GM18505 (cell line): ENCODE measurements around the gene MBD2.
"Not testable (repeated sequence)": the region's sequence is repeated elsewhere in the genome, so short reads cannot be mapped to it uniquely, and the experiment has no call there.

Source experiments
- ATAC-seq: cut with Tn5 transposase; IDR thresholded peaks from one replicate; pipeline ENCODE4 v1.9.1; 2021; ENCODE audit not compliant: unreplicated experiment
- POLR2A ChIP-seq: IDR thresholded peaks from 4 replicates; pipeline ENCODE4 v1.6.1; 2011; ENCODE audit warnings: borderline replicate concordance; ENCODE audit not compliant: insufficient read depth, insufficient read length; ENCODE audit errors: extremely low read depth

MBD2 gene

DNA sequence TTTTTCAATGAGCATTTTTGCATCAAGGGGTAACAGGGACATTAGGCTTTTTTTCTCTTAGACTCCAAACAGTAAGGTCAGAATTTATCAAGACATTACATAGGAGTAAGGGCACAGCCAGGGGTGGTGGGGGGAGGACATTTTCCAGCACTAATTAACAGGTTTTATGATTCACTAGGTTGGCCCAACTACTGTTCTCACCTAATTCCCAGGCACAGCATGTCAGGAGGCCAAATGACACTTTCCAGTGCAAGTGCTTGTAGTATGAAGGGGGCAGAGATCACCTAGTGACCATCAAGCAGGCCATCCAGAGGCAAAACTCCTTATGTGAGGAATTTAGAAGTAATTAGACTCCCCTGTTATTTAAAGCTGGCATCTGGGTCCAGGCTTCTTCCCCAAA is 3.9 kb upstream of the MBD2 start:
- TF ChIP-seq POLR2A = no peak

DNA sequence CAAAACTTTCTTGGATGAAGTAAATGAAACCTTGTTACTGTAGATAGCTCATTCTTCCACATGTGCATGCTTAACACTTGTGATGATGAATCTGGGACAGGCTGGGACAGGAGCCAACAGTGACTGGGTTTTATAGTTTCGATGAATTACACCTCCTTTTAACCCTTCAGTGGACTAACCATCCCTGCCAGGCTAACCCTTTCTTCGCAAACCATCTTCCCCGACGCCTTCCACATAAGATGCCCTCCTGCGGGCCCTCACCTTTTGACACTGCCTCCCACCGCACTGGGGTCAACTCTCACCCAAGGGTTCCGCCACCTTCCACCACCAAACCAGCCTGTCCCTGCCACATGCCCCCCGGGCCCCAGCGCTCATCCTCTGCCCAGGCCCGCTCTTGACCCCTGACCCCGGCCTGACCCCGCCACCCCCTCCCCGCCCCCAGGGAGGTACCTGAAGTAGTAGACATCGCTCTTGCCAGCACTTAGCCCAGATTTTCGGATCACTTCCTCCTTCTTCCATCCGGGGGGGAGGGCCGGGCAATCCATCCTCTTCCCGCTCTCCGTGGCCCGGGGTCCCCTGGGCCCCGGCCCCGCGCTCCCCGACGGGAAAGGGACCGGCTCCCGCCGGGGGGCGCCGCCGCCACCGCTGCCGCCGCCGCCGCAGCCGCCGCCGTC is 764 bp downstream of the MBD2 start:
- no peak for TF ChIP-seq POLR2A
- peak; percentile 14 for ATAC-seq

More for the DNA sequence above, 3.9 kb upstream of the MBD2 start:
- ATAC-seq = no peak

DNA sequence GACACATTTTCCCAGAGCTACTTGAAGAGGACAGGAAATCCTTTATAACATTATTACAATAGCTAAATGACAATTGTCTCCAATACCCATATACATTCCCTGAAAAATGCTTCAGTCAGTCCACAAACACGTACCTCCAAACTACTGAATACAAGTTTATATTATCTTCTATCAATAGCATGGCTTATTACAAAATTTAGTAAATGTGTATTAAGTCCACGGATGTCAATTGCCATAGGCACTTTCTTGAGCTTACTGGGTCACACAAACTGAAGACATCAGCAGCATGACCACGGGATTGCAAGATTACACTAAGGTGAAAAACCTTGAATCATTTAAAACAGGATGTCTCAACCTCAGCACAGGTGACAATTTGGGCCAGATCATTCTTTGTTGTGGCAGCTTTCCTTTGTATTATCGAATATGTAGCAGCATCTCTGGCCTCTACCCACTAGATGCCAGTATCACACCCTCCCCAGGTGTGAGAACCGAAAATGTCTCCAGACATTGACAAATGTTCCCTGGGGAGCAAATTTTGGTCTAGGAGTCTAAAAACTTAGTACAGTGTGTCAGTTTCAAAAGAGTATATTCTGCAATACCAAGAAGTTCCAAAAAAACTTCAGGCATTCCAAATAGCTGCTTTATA is 1.4 kb downstream of the MBD2 start:
- ATAC-seq = peak; percentile 28
- TF ChIP-seq POLR2A = no peak

GRCh38 chr18:54220406-54220805 is 4.1 kb downstream of the MBD2 start:
- TF ChIP-seq POLR2A = no peak
- no peak for ATAC-seq

GRCh38 chr18:54218803-54219202 is 5.7 kb downstream of the MBD2 start:
- not testable (repeated sequence) for ATAC-seq

DNA sequence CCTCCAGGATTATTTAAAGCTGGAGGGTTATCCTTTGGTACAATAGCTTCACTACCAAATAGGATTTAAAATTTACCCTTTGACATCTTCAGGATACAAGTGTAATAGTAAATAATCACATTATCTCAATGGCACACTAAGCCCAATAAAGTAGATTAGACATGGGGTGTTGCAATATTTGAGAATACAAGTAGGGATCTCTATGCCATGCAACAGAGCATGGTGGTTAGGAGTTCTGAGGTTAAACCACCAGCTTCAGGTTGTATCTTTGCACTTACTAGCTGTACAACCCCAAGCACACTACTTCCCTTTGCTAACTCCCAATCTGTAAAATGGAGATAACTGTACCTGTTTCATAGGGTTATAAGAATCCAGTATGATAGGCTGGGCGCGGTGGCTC is 6.2 kb downstream of the MBD2 start:
- no peak for TF ChIP-seq POLR2A
- no peak for ATAC-seq

- no peak for TF ChIP-seq POLR2A
- peak; percentile 53 for ATAC-seq
These were observed 6.8 kb downstream of the MBD2 start for GRCh38 chr18:54217624-54218023.

GRCh38 chr18:54215069-54215468 is 9.4 kb downstream of the MBD2 start:
- TF ChIP-seq POLR2A = no peak
- no peak for ATAC-seq

- TF ChIP-seq POLR2A = no peak
- peak; percentile 40 for ATAC-seq
These were observed 14.0 kb downstream of the MBD2 start for GRCh38 chr18:54210463-54210862.

GRCh38 chr18:54209471-54210180 is 14.8 kb downstream of the MBD2 start:
- no peak for TF ChIP-seq POLR2A
- ATAC-seq = peak; percentile 82

- ATAC-seq = no peak
- TF ChIP-seq POLR2A = no peak
These were observed 18.0 kb downstream of the MBD2 start for GRCh38 chr18:54206447-54206846.

DNA sequence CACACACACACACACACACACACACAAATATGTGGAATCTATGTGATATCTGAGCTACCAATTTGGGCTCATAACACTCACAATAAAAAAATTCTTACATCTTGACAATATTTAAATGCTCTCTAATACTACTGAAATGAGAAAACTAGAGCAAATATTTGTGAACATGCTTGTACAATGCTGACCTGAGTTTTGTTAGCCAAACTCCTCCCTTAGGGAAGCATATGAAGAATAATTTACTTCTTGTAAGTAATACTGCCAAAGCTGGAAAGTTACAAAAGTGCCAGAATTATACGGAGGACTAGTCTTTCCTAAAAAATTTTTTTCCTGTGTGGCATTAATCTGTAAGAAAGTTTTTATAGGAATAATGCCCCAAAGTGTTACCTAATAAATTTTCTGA is 18.5 kb downstream of the MBD2 start:
- no peak for TF ChIP-seq POLR2A
- no peak for ATAC-seq

DNA sequence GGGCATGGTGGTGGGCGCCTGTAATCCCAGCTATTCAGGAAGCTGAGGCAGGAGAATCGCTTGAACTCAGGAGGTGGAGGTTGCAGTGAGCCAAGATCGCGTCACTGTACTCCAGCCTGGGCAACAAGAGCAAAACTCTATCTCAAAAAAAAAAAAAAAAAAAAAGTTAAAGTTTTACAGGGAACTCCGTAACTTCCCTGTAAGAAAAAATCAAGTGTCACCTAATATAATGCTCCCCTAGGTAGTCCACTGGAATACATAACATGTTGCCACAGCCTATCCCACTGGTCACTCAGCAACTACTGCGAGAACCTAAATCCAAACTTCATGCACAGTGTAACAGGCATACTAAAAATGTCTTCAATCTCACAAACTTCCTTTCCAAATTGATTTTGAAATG is 19.0 kb downstream of the MBD2 start:
- ATAC-seq = not testable (repeated sequence)

- no peak for ATAC-seq
- no peak for TF ChIP-seq POLR2A
These were observed 19.6 kb downstream of the MBD2 start for GRCh38 chr18:54204883-54205282.
